OCI-LY7 (cell line): Measurements from ENCODE around the gene ZNF792. TPM values are rescaled to one million over a fixed set of nuclear protein-coding genes. Genes with fewer than 3 reads are reported as not detected.

ENCODE experiments used
- BruUV-seq: library from RNA; stranded (reverse); fragments of 400-500 nt; replicated peaks from 2 replicates; lab custom pipeline; 2021; lab: Mats Ljungman, UMichigan
- CTCF ChIA-PET: fragments of 300-600 bp; sonication (Branson Sonifier 250); formaldehyde crosslinking; loops from one replicate; lab custom pipeline; 2022; ENCODE audit warnings: antibody characterized with exemption; ENCODE audit not compliant: unreplicated experiment; lab: Charles Lee
- POLR2A ChIA-PET: fragments of 300-600 bp; sonication (Branson Sonifier 250); formaldehyde crosslinking; loops from one replicate; lab custom pipeline; 2022; ENCODE audit warnings: antibody characterized with exemption; lab: Charles Lee
- DNase-seq: peaks from one replicate; pipeline ENCODE4 v3.0.0-alpha.2; 2015; ENCODE audit warnings: low spot score
- H2AFZ ChIP-seq: fragments of 200-600 bp; sonication (generic), shearing (Covaris generic); 2 replicates; pipeline ENCODE4 v1.6.1; 2014; ENCODE audit warnings: mild to moderate bottlenecking, antibody characterized with exemption, low read length, moderate library complexity
- H3K27ac ChIP-seq: fragments of 200-600 bp; sonication (generic); 2 replicates; pipeline ENCODE4 v1.5.1; 2014; ENCODE audit warnings: mixed run types, low read depth, mild to moderate bottlenecking, moderate library complexity, low read length, inconsistent platforms; ENCODE audit not compliant: poor library complexity, severe bottlenecking
- H3K36me3 ChIP-seq: fragments of 200-600 bp; sonication (generic); 2 replicates; pipeline ENCODE4 v1.6.1; 2014; ENCODE audit warnings: mild to moderate bottlenecking, antibody characterized with exemption, low read length, moderate library complexity, mixed read lengths; ENCODE audit not compliant: insufficient read depth
- H3K4me1 ChIP-seq: fragments of 200-600 bp; sonication (generic); 2 replicates; pipeline ENCODE4 v1.5.1; 2014; ENCODE audit warnings: mild to moderate bottlenecking, low read length; ENCODE audit not compliant: insufficient read depth, poor library complexity, severe bottlenecking
- H3K4me2 ChIP-seq: fragments of 200-600 bp; sonication (generic); 2 replicates; pipeline ENCODE4 v1.6.1; 2014; ENCODE audit warnings: mild to moderate bottlenecking, low read length
- H3K4me3 ChIP-seq: fragments of 200-600 bp; sonication (generic); 2 replicates; pipeline ENCODE4 v1.5.1; 2014; ENCODE audit warnings: mild to moderate bottlenecking, low read depth, low read length; ENCODE audit not compliant: poor library complexity, severe bottlenecking
- H3K79me2 ChIP-seq: fragments of 200-600 bp; sonication (generic); 2 replicates; pipeline ENCODE4 v1.6.1; 2016; ENCODE audit warnings: low read depth, mild to moderate bottlenecking, low read length, moderate library complexity, mixed read lengths; ENCODE audit not compliant: insufficient read depth
- H3K9me2 ChIP-seq: fragments of 200-600 bp; sonication (generic); 2 replicates; pipeline ENCODE4 v1.6.1; 2016; ENCODE audit warnings: mild to moderate bottlenecking, low read length, mixed read lengths; ENCODE audit not compliant: insufficient read depth
- H3K9me3 ChIP-seq: fragments of 200-600 bp; sonication (generic); 2 replicates; pipeline ENCODE4 v1.6.1; 2014; ENCODE audit warnings: mild to moderate bottlenecking, mixed run types, low read length, mixed read lengths
- H4K20me1 ChIP-seq: fragments of 200-600 bp; sonication (generic); 2 replicates; pipeline ENCODE4 v1.6.1; 2014; ENCODE audit warnings: mild to moderate bottlenecking, antibody characterized with exemption, low read length, moderate library complexity, mixed read lengths; ENCODE audit not compliant: insufficient read depth
- EZH2phosphoT487 ChIP-seq: fragments of 200-600 bp; sonication (generic); IDR thresholded peaks from 2 replicates; pipeline ENCODE4 v1.6.1; 2018; ENCODE audit warnings: low read depth, borderline replicate concordance, mild to moderate bottlenecking, mixed run types, antibody characterized with exemption, low read length, moderate library complexity, mixed read lengths
- intact Hi-C: fragments of 100-400 bp; cut with micrococcal nuclease; formaldehyde crosslinking; loops from one replicate; pipeline ENCODE4 v1.10.0; 2022; ENCODE audit not compliant: unreplicated experiment
- total RNA-seq, 2 experiments: library from RNA; depleted of rRNA in 1 of 2; stranded (reverse); fragments of >200 nt in 1 of 2; shearing (Covaris generic) in 1 of 2; gene quantifications; 2 replicates each; pipeline ENCODE4 v1.2.3, GENCODE V29; 2014 to 2022
- TF ChIP-seq, protein P1 (sequence below): fragments of 200-600 bp; sonication (generic); conservative IDR thresholded peaks from 2 replicates; pipeline ENCODE4 v1.5.1; 2014; ENCODE audit warnings: mild to moderate bottlenecking, antibody characterized with exemption, low read length, moderate library complexity, mixed read lengths

Gene ZNF792
- total RNA-seq, 2 experiments from 2014 or later = 8.0 to 9.5 TPM

DNA sequence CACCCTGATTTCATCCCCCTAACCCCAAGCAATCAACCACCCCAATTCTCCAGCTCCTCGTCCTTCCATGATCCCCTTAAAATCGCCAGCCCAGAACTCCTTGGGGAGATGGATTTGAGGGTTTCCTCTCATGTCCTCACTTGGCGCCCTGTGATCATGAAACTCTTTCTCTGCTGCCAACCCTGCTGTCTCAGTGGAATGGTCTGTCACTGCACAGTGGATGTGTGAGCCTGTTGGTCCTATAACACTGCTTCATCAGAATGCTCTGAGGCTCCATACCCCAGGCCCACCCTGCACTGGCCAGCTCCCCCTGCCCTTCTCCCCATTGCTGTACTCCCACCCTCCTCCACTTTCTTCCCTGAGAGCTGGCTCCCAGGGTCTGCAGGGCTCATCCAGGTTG, 12.6 kb upstream of the ZNF792 start:
- Histone ChIP-seq H3K79me2 (no peaks in the 10 kb centered on the region), H3K4me1 (peaks cover 8% of the 10 kb centered on the region), H3K9me3 (0 out of 2 replicates have a peak, but pooled peaks cover 8% of the 10 kb centered on the region), H2AFZ (no peak overlapping the region), H3K27ac (no peak overlapping the region), H3K9me2 (no peaks in the 10 kb centered on the region), H3K4me2 (no peak overlapping the region), H3K36me3 (no peaks in the 10 kb centered on the region), H4K20me1 (no peaks in the 10 kb centered on the region), H3K4me3 (no peak overlapping the region)
- BruUV-seq = no TSS peak
- intact Hi-C loops = no loop called here
- no peak for DNase-seq
- TF ChIP-seq, protein P1, sequence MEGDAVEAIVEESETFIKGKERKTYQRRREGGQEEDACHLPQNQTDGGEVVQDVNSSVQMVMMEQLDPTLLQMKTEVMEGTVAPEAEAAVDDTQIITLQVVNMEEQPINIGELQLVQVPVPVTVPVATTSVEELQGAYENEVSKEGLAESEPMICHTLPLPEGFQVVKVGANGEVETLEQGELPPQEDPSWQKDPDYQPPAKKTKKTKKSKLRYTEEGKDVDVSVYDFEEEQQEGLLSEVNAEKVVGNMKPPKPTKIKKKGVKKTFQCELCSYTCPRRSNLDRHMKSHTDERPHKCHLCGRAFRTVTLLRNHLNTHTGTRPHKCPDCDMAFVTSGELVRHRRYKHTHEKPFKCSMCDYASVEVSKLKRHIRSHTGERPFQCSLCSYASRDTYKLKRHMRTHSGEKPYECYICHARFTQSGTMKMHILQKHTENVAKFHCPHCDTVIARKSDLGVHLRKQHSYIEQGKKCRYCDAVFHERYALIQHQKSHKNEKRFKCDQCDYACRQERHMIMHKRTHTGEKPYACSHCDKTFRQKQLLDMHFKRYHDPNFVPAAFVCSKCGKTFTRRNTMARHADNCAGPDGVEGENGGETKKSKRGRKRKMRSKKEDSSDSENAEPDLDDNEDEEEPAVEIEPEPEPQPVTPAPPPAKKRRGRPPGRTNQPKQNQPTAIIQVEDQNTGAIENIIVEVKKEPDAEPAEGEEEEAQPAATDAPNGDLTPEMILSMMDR = no peak
- no peak for TF ChIP-seq EZH2phosphoT487
- CTCF ChIA-PET = no interaction called here
- POLR2A ChIA-PET = no interaction called here

DNA sequence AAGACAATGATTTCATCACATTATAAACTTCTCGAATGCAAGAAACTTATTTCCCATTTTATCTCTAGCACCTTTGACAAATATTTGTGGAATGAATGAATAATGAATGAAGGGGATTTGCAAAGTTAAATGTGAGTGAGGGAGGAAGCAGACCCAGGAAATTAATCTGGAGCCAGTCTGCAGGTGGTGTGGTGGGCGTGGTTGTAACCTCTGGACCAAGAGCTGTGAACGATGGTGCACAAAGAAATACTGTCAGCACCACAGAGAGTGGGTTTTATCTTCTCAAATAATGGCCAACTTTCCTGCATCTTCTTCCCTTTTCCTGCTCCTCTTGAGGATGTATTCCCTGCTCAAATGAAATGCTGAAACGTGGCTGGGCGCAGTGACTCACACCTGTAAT, 11.0 kb upstream of the ZNF792 start:
- POLR2A ChIA-PET = interaction anchor here (1.0 kb wide), 1 partner anchor 81 kb away, joined by 3 read pairs; no protein-coding TSS in a partner anchor
- H3K36me3 ChIP-seq = no peaks in the 10 kb centered on the region
- H4K20me1 ChIP-seq = no peaks in the 10 kb centered on the region
- no TSS peak for BruUV-seq
- DNase-seq = no peak
- no peak overlapping the region for H3K4me3 ChIP-seq
- intact Hi-C loops = no loop called here
- H2AFZ ChIP-seq = no peak overlapping the region
- no peaks in the 10 kb centered on the region for H3K79me2 ChIP-seq
- H3K4me2 ChIP-seq = no peak overlapping the region
- H3K27ac ChIP-seq = no peak overlapping the region
- CTCF ChIA-PET = no interaction called here
- 0 out of 2 replicates have a peak, but pooled peaks cover 8% of the 10 kb centered on the region for H3K9me3 ChIP-seq
- TF ChIP-seq EZH2phosphoT487 = no peak
- TF ChIP-seq, protein P1 = no peak
- H3K9me2 ChIP-seq = no peaks in the 10 kb centered on the region
- peaks cover 8% of the 10 kb centered on the region for H3K4me1 ChIP-seq

DNA sequence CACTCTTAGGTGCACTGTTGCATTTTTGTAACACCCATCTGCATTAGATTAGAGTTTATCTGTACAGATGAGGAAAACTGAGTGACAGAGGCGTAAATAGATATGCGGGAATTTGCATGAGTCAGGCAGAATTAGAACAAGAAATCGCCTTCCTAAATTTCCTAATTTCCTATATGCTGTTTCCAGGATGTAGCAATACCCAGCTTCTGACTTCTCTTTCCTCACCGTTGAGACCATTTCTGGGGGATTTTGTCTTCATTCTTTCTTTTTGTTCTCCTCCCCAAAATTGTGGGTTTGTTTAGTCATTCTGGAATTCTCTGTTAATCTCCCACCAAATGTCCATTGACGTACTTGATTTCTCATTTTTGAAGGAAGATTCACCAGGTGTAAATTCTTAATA, 10.6 kb upstream of the ZNF792 start:
- CTCF ChIA-PET = no interaction called here
- BruUV-seq = no TSS peak
- no peak overlapping the region for H3K4me2 ChIP-seq
- H3K36me3 ChIP-seq = no peaks in the 10 kb centered on the region
- POLR2A ChIA-PET = interaction anchor here (1.0 kb wide), 1 partner anchor 81 kb away, joined by 3 read pairs; no protein-coding TSS in a partner anchor
- no peak for DNase-seq
- peaks cover 8% of the 10 kb centered on the region for H3K4me1 ChIP-seq
- H2AFZ ChIP-seq = no peak overlapping the region
- intact Hi-C loops = no loop called here
- H3K79me2 ChIP-seq = no peaks in the 10 kb centered on the region
- no peak overlapping the region for H3K4me3 ChIP-seq
- TF ChIP-seq, protein P1 = no peak
- TF ChIP-seq EZH2phosphoT487 = no peak
- no peaks in the 10 kb centered on the region for H4K20me1 ChIP-seq
- 0 out of 2 replicates have a peak, but pooled peaks cover 8% of the 10 kb centered on the region for H3K9me3 ChIP-seq
- no peaks in the 10 kb centered on the region for H3K9me2 ChIP-seq
- H3K27ac ChIP-seq = no peak overlapping the region
